Measurements from ENCODE around the gene LY6G5B.

Gene LY6G5B

DNA sequence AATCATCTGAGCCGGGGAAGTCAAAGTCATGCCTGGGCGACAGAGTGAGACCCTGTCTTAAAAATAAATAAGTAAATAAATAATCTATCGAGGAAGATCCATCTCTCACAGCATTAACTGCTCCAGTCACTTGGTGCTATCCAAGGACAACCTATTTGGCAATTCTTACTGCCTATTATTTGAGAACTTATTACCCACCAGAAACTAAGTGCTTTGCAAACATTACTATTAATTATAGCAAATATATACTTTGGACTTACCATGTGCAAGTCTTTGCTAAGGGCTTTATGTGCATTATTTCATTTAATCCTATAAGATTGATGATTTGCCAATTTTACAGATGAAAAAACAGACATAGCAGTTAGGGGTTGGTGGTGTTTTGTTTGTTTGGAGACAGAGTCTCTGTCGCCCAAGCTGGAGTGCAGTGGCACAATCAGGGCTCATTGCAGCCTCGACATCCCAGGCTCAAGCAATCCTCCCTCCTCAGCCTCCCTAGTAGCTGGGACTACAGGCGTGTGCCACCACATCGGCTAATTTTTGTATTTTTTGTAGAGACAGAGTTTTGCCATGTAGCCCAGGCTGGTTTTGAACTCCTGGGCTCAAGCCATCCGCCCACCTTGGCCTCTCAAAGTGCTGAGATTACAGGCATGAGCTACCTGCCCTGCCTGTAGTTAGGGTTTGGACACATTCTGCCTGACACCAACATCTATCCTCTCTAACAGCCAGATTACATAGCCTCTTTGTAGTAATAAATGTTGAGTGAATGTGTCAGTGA is 15.0 kb upstream of the LY6G5B start:
- DNase-seq (ENCODE audit: low spot score) = no peak
- no peak overlapping the region for H3K4me3 ChIP-seq
- TF ChIP-seq CTCF (IDR thresholded peaks at IDR 0.05) = no peak
- no peak overlapping the region for H3K27ac ChIP-seq

DNA sequence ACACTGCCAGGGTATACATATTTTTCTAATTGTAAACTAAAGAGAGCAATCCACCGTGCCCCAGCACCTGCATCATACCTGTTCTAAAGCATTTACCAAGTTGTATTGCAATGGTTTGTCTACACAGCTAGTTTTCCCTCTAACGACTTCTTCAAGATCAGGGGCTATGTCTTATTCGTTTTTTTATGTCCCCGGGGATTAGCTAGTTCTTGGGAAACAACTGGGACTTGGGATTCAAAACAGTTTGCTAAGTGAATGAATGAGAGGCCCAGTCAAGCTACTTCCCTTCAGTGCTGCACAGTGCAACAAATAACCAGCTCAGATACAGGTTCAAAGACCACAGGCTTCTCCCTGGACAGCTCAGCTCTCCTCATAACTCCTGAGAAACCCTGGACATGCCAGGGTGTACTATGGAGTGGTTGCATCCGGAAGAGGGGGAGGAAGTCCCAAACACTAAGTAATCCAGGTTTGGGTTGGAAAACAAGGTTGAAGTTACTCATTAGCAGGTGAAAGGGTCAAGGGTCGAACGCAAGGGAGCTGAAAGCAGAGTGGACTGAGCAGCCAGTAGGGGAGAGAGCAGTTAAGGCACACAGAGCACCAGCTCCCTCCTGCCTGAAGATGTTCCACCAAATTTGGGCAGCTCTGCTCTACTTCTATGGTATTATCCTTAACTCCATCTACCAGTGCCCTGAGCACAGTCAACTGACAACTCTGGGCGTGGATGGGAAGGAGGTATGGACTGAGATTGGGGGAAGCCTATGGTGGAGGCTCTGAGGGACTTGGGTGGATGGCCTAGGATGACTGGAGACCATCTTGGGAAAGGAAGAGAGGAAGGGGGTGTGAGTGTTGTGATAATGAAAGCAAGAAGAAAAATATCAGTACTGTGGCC is 14.2 kb upstream of the LY6G5B start, which contains the start of gene APOM:
Gene APOM, plus strand, starts transcription at position 546 of the 889 bp plus-strand sequence. Its CDS starts 73 bp downstream, at position 619.
- no peak for DNase-seq (ENCODE audit: low spot score)
- TF ChIP-seq CTCF (IDR thresholded peaks at IDR 0.05) = no peak
- no peak within 1 kb of the TSS for H3K4me3 ChIP-seq
- H3K27ac ChIP-seq = no peak within 1 kb of the TSS

DNA sequence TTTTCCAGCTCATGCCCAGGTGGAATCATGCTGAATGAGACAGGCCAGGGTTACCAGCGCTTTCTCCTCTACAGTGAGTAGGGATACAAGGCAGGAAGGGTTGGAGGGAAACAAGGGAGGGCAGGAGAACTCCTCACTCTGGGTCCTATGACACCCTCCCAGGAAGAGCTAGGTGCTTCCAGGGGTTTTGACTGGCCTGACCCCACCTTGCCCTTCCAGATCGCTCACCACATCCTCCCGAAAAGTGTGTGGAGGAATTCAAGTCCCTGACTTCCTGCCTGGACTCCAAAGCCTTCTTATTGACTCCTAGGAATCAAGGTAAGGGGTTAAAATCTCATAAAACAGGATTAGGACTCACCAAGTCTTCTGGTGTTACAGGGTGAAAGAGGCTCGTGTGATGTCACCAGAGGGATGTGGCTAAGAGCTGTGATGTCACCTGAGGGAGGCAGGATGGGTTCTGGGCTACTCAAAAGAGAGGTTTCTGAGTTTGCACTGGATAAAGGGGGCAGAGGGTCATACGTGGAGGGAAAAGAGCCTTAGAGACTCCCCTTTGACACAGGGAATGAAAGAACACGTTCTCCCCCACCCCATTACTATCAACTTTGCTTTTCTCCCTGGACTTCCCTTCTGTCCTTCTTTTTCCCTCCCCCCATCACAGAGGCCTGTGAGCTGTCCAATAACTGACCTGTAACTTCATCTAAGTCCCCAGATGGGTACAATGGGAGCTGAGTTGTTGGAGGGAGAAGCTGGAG is 12.2 kb upstream of the LY6G5B start:
- no peak overlapping the region for H3K27ac ChIP-seq
- TF ChIP-seq CTCF (IDR thresholded peaks at IDR 0.05) = no peak
- no peak overlapping the region for H3K4me3 ChIP-seq
- DNase-seq (ENCODE audit: low spot score) = no peak

- Histone ChIP-seq H3K27ac (no peak overlapping the region), H3K4me3 (no peak overlapping the region)
- TF ChIP-seq CTCF (IDR thresholded peaks at IDR 0.05) = no peak
- no peak for DNase-seq (ENCODE audit: low spot score)
Observed at GRCh38 chr6:31658158-31658688, 11.6 kb upstream of the LY6G5B start.

DNA sequence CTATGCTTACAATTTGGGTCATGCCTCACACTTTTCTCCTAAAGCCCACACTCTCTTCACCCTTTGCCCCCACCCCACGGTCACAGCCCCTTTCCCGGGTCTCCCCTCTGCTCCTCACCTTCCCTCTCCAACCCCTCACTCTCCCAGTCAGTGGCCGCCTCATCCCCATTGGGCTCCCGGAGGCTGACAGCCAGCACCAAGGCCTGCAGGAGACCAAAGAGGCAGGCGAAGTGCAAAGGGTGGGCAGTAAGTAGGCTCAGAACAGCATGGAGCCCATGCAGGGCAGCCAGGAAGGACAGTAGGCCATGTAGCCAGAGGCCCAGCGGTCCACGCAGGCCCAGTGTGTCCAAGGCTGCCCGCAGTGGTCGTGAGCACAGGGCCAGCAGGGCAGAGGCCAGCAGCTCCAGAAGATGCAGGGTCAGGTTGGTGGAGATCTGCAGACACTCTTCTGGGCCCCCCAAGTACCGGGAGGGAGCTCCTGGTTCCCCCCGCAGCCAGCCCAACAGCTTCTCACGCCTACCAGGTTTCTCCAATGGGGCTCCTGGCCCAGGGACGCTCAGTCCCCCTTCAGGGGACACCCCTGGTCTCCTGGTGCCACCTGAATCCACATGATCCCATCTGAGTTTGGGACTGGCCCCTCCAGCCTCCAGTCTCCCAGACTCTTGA is 10.7 kb upstream of the LY6G5B start:
- no peak for TF ChIP-seq CTCF (IDR thresholded peaks at IDR 0.05)
- peak overlapping the region; percentile 90 to 95 for H3K27ac ChIP-seq
- H3K4me3 ChIP-seq = peak overlapping the region; percentile 97
- DNase-seq (ENCODE audit: low spot score) = no peak

Measured in coronary artery (tissue), 2 donors.